Skeletal muscle satellite cell (primary cell): ENCODE data around the gene ICAM2.

Experiments used
- H3K27me3 ChIP-seq: 2 replicates; pipeline ENCODE4 v1.7.0; 2013; ENCODE audit warnings: low read length; ENCODE audit not compliant: control insufficient read depth, insufficient read depth
- H3K36me3 ChIP-seq: 2 replicates; pipeline ENCODE4 v1.7.0; 2013; ENCODE audit warnings: mild to moderate bottlenecking, control low read depth, low read length; ENCODE audit not compliant: insufficient read depth
- H3K4me1 ChIP-seq: 2 replicates; pipeline ENCODE4 v1.7.0; 2013; ENCODE audit warnings: low read length; ENCODE audit not compliant: control insufficient read depth, insufficient read depth
- H3K4me2 ChIP-seq: 2 replicates; pipeline ENCODE4 v1.7.0; 2013; ENCODE audit warnings: mild to moderate bottlenecking, low read length
- H3K4me3 ChIP-seq: 2 replicates; pipeline ENCODE4 v1.7.0; 2013; ENCODE audit warnings: low read length
- H3K9ac ChIP-seq: 2 replicates; pipeline ENCODE4 v1.7.0; 2013; ENCODE audit warnings: mild to moderate bottlenecking, low read depth, low read length, moderate library complexity
- H3K9me3 ChIP-seq: replicated peaks from 2 replicates; pipeline ENCODE4 v1.7.0; 2013; ENCODE audit warnings: mild to moderate bottlenecking, control low read depth, low read length

ICAM2 gene

GRCh38 chr17:64059756-64060155 lies 39.3 kb upstream of the ICAM2 start:
- no peaks in the 10 kb centered on the region for H3K27me3 ChIP-seq
- H3K36me3 ChIP-seq = peaks cover 47% of the 10 kb centered on the region
- H3K9me3 ChIP-seq = no peaks in the 10 kb centered on the region
- H3K9ac ChIP-seq = no peak overlapping the region
- no peak overlapping the region for H3K4me2 ChIP-seq
- no peak overlapping the region for H3K4me3 ChIP-seq
- no peaks in the 10 kb centered on the region for H3K4me1 ChIP-seq

- H3K4me2 ChIP-seq = no peak overlapping the region
- no peaks in the 10 kb centered on the region for H3K9me3 ChIP-seq
- no peak overlapping the region for H3K9ac ChIP-seq
- H3K36me3 ChIP-seq = peaks cover 43% of the 10 kb centered on the region
- no peaks in the 10 kb centered on the region for H3K4me1 ChIP-seq
- no peak overlapping the region for H3K4me3 ChIP-seq
- no peaks in the 10 kb centered on the region for H3K27me3 ChIP-seq
These were observed 38.2 kb upstream of the ICAM2 start for GRCh38 chr17:64058621-64059020.

GRCh38 chr17:64057701-64058263 lies 37.3 kb upstream of the ICAM2 start:
- H3K4me1 ChIP-seq = no peaks in the 10 kb centered on the region
- H3K4me2 ChIP-seq = no peak overlapping the region
- H3K9ac ChIP-seq = no peak overlapping the region
- H3K27me3 ChIP-seq = no peaks in the 10 kb centered on the region
- no peak overlapping the region for H3K4me3 ChIP-seq
- peaks cover 50% of the 10 kb centered on the region for H3K36me3 ChIP-seq
- no peaks in the 10 kb centered on the region for H3K9me3 ChIP-seq

- Histone ChIP-seq H3K4me2 (no peak overlapping the region), H3K4me3 (no peak overlapping the region), H3K9ac (no peak overlapping the region), H3K9me3 (no peaks in the 10 kb centered on the region), H3K36me3 (peaks cover 49% of the 10 kb centered on the region), H3K27me3 (no peaks in the 10 kb centered on the region), H3K4me1 (no peaks in the 10 kb centered on the region)
These were observed 36.0 kb upstream of the ICAM2 start for GRCh38 chr17:64056269-64057005.

GRCh38 chr17:64055183-64056142 lies 35.0 kb upstream of the ICAM2 start:
- H3K9me3 ChIP-seq = no peaks in the 10 kb centered on the region
- no peak overlapping the region for H3K9ac ChIP-seq
- H3K27me3 ChIP-seq = no peaks in the 10 kb centered on the region
- no peaks in the 10 kb centered on the region for H3K4me1 ChIP-seq
- H3K36me3 ChIP-seq = peaks cover 45% of the 10 kb centered on the region
- no peak overlapping the region for H3K4me3 ChIP-seq
- no peak overlapping the region for H3K4me2 ChIP-seq

GRCh38 chr17:64054304-64054703 lies 33.9 kb upstream of the ICAM2 start:
- H3K36me3 ChIP-seq = peaks cover 51% of the 10 kb centered on the region
- H3K9ac ChIP-seq = no peak overlapping the region

GRCh38 chr17:64053101-64053500 lies 32.7 kb upstream of the ICAM2 start:
- no peak overlapping the region for H3K4me2 ChIP-seq
- H3K36me3 ChIP-seq = peaks cover 58% of the 10 kb centered on the region
- H3K9ac ChIP-seq = no peak overlapping the region
- no peak overlapping the region for H3K4me3 ChIP-seq
- H3K9me3 ChIP-seq = no peaks in the 10 kb centered on the region
- no peaks in the 10 kb centered on the region for H3K4me1 ChIP-seq
- no peaks in the 10 kb centered on the region for H3K27me3 ChIP-seq

More at GRCh38 chr17:64054304-64054703, 33.9 kb upstream of the ICAM2 start:
- H3K4me3 ChIP-seq = no peak overlapping the region
- H3K27me3 ChIP-seq = no peaks in the 10 kb centered on the region
- H3K9me3 ChIP-seq = no peaks in the 10 kb centered on the region
- H3K4me1 ChIP-seq = no peaks in the 10 kb centered on the region
- no peak overlapping the region for H3K4me2 ChIP-seq

GRCh38 chr17:64051153-64051552 lies 30.7 kb upstream of the ICAM2 start:
- Histone ChIP-seq H3K4me2 (no peak overlapping the region), H3K4me1 (no peaks in the 10 kb centered on the region), H3K9me3 (no peaks in the 10 kb centered on the region), H3K36me3 (peaks cover 64% of the 10 kb centered on the region), H3K27me3 (no peaks in the 10 kb centered on the region), H3K9ac (no peak overlapping the region), H3K4me3 (no peak overlapping the region)

GRCh38 chr17:64048805-64049204 lies 28.4 kb upstream of the ICAM2 start:
- Histone ChIP-seq H3K9ac (no peak overlapping the region), H3K4me1 (no peaks in the 10 kb centered on the region), H3K36me3 (peaks cover 72% of the 10 kb centered on the region), H3K9me3 (no peaks in the 10 kb centered on the region), H3K4me2 (no peak overlapping the region), H3K27me3 (no peaks in the 10 kb centered on the region), H3K4me3 (no peak overlapping the region)

GRCh38 chr17:64045176-64045575 lies 24.7 kb upstream of the ICAM2 start:
- no peaks in the 10 kb centered on the region for H3K9me3 ChIP-seq
- H3K4me1 ChIP-seq = peaks cover 3% of the 10 kb centered on the region
- peaks cover 66% of the 10 kb centered on the region for H3K36me3 ChIP-seq
- no peak overlapping the region for H3K4me2 ChIP-seq
- H3K4me3 ChIP-seq = no peak overlapping the region
- no peak overlapping the region for H3K9ac ChIP-seq
- H3K27me3 ChIP-seq = no peaks in the 10 kb centered on the region

- Histone ChIP-seq H3K9ac (no peak overlapping the region), H3K4me1 (peaks cover 3% of the 10 kb centered on the region), H3K27me3 (no peaks in the 10 kb centered on the region), H3K4me3 (no peak overlapping the region), H3K4me2 (no peak overlapping the region), H3K36me3 (peaks cover 62% of the 10 kb centered on the region), H3K9me3 (no peaks in the 10 kb centered on the region)
These were observed 22.5 kb upstream of the ICAM2 start for GRCh38 chr17:64042700-64043485.
